Fibroblast of lung (primary cell): ENCODE results near the gene MTA1. TPM values are rescaled to one million over a fixed set of nuclear protein-coding genes. Genes with fewer than 3 reads are reported as not detected.

Experiments
- DNase-seq, 2 donors: peaks; one replicate each; pipeline versions ENCODE4 v3.0.0 to v3.0.0-alpha.2; 2010; ENCODE audit warnings: low read depth in 2 of 2
- H2AFZ ChIP-seq: 2 replicates; pipeline ENCODE4 v1.5.1; 2012; ENCODE audit warnings: low read length, control low read depth, inconsistent platforms
- H3K27ac ChIP-seq: 2 replicates; pipeline ENCODE4 v1.5.1; 2011; ENCODE audit warnings: low read length, control low read depth; ENCODE audit not compliant: insufficient read depth
- H3K27me3 ChIP-seq: 2 replicates; pipeline ENCODE4 v1.5.1; 2011; ENCODE audit warnings: mild to moderate bottlenecking, low read length; ENCODE audit not compliant: control insufficient read depth, insufficient read depth
- H3K36me3 ChIP-seq: 2 replicates; pipeline ENCODE4 v1.5.1; 2011; ENCODE audit warnings: low read length; ENCODE audit not compliant: control insufficient read depth, insufficient read depth
- H3K4me1 ChIP-seq: 2 replicates; pipeline ENCODE4 v1.5.1; 2011; ENCODE audit warnings: low read length; ENCODE audit not compliant: control insufficient read depth, insufficient read depth; ENCODE audit errors: extremely low read depth
- H3K4me2 ChIP-seq: 2 replicates; pipeline ENCODE4 v1.5.1; 2011; ENCODE audit warnings: low read length, control low read depth; ENCODE audit not compliant: insufficient read depth; ENCODE audit errors: extremely low read depth
- H3K4me3 ChIP-seq, 4 experiments: fragments of 200-600 bp in 1 of 4; sonication (generic) in 1 of 4; replicated peaks in 1 of 4; 2 replicates each; pipeline ENCODE4 v1.5.1; 2011 to 2016; ENCODE audit warnings: low read length in 4 of 4, low read depth in 3 of 4, mild to moderate bottlenecking in 3 of 4, control low read depth in 2 of 4, inconsistent platforms in 1 of 4, mixed read lengths in 1 of 4; ENCODE audit not compliant: insufficient read depth in 1 of 4; ENCODE audit errors: control extremely low read depth in 1 of 4
- H3K79me2 ChIP-seq: 2 replicates; pipeline ENCODE4 v1.5.1; 2012; ENCODE audit warnings: mild to moderate bottlenecking, low read length, inconsistent platforms; ENCODE audit not compliant: control insufficient read depth, insufficient read depth
- H3K9ac ChIP-seq: 2 replicates; pipeline ENCODE4 v1.5.1; 2011; ENCODE audit warnings: mild to moderate bottlenecking, low read length, control low read depth; ENCODE audit not compliant: insufficient read depth
- H3K9me3 ChIP-seq: 2 replicates; pipeline ENCODE4 v1.5.1; 2012; ENCODE audit warnings: low read depth, low read length; ENCODE audit not compliant: control insufficient read depth, insufficient read depth
- H4K20me1 ChIP-seq: 2 replicates; pipeline ENCODE4 v1.5.1; 2011; ENCODE audit warnings: low read length; ENCODE audit not compliant: control insufficient read depth, insufficient read depth; ENCODE audit errors: extremely low read depth
- CTCF ChIP-seq, 2 donors: IDR thresholded peaks in 1 of 2; conservative IDR thresholded peaks in 1 of 2; 1 replicate in 1 of 2; 2 replicates in 1 of 2; pipeline ENCODE4 v1.5.1; 2011 to 2012; ENCODE audit warnings: low read length in 2 of 2, control low read depth in 1 of 2, inconsistent platforms in 1 of 2, low read depth in 1 of 2, mild to moderate bottlenecking in 1 of 2
- EZH2 ChIP-seq: IDR thresholded peaks from 2 replicates; pipeline ENCODE4 v1.5.1; 2012; ENCODE audit warnings: low read length, control low read depth, mild to moderate bottlenecking; ENCODE audit errors: missing control alignments
- polyA plus RNA-seq, 2 donors: library from polyadenylated mRNA; depleted of rRNA in 1 of 2; stranded (reverse) in 1 of 2; unstranded in 1 of 2; fragments of >200 nt; gene quantifications; 2 replicates each; pipeline ENCODE4 v1.2.1, GENCODE V29; 2011 to 2012; ENCODE audit warnings: missing spikeins in 1 of 2
- total RNA-seq: library from RNA; depleted of rRNA; stranded (reverse); fragments of >200 nt; gene quantifications from 2 replicates; pipeline ENCODE4 v1.2.1, GENCODE V29; 2014

Gene MTA1
- total and polyA plus RNA-seq, 2 donors (not counting 1 experiment from before 2014, with no cell fraction given) = 28.6 to 29.7 TPM

- Histone ChIP-seq H3K79me2 (no peaks in the 10 kb centered on the region), H4K20me1 (no peaks in the 10 kb centered on the region), H3K36me3 (no peaks in the 10 kb centered on the region), H3K9ac (no peak overlapping the region), H2AFZ (no peak overlapping the region), H3K27ac (no peak overlapping the region), H3K4me2 (no peak overlapping the region), H3K9me3 (no peaks in the 10 kb centered on the region), H3K27me3 (no peaks in the 10 kb centered on the region), H3K4me1 (no peaks in the 10 kb centered on the region), H3K4me3 (no peak overlapping the region)
- DNase-seq = no peak
- no peak for TF ChIP-seq EZH2
- no peak for TF ChIP-seq CTCF (conservative IDR thresholded peaks at IDR 0.05 in 1 of 2, IDR thresholded peaks at IDR 0.05 in 1 of 2; ENCODE audit: low read depth in 1 of 2, low read length in 2 of 2)
Measured at GRCh38 chr14:105500036-105500725, 80.6 kb downstream of the MTA1 start.

GRCh38 chr14:105500726-105501101, 81.1 kb downstream of the MTA1 start:
- Histone ChIP-seq H3K4me1 (no peaks in the 10 kb centered on the region), H3K27me3 (no peaks in the 10 kb centered on the region), H3K36me3 (no peaks in the 10 kb centered on the region), H2AFZ (no peak overlapping the region), H3K27ac (no peak overlapping the region), H4K20me1 (no peaks in the 10 kb centered on the region), H3K79me2 (no peaks in the 10 kb centered on the region), H3K4me2 (no peak overlapping the region), H3K9me3 (no peaks in the 10 kb centered on the region), H3K4me3 (no peak overlapping the region), H3K9ac (no peak overlapping the region)
- DNase-seq = no peak
- TF ChIP-seq CTCF (conservative IDR thresholded peaks at IDR 0.05 in 1 of 2, IDR thresholded peaks at IDR 0.05 in 1 of 2; ENCODE audit: low read depth in 1 of 2, low read length in 2 of 2) = no peak
- no peak for TF ChIP-seq EZH2

GRCh38 chr14:105501504-105502291, 82.1 kb downstream of the MTA1 start:
- Histone ChIP-seq H3K4me3 (no peak overlapping the region), H3K4me1 (no peaks in the 10 kb centered on the region), H4K20me1 (no peaks in the 10 kb centered on the region), H3K79me2 (no peaks in the 10 kb centered on the region), H3K27ac (no peak overlapping the region), H2AFZ (no peak overlapping the region), H3K4me2 (no peak overlapping the region), H3K9ac (no peak overlapping the region), H3K27me3 (no peaks in the 10 kb centered on the region), H3K9me3 (no peaks in the 10 kb centered on the region), H3K36me3 (no peaks in the 10 kb centered on the region)
- DNase-seq = no peak
- TF ChIP-seq CTCF (conservative IDR thresholded peaks at IDR 0.05 in 1 of 2, IDR thresholded peaks at IDR 0.05 in 1 of 2; ENCODE audit: low read depth in 1 of 2, low read length in 2 of 2) (no peak), EZH2 (no peak)
